Measurements from ENCODE around the gene GNA15. TPM values are rescaled to one million over a fixed set of nuclear protein-coding genes. Genes with fewer than 3 reads are reported as not detected.
"Not testable (repeated sequence)": the region's sequence is repeated elsewhere in the genome, so short reads cannot be mapped to it uniquely, and the experiment has no call there.

GNA15 gene
- total and polyA plus RNA-seq, 12 donors = 0.61 to 16.3 (median 6.8) TPM

- WGBS, 4 donors = 37 to 55% (median 48%) methylated on average over 10 to 28 of the region's 28 CpGs
- intact Hi-C loops (cut with DNase I) = no loop called here
- Histone ChIP-seq H3K27me3 (no peaks in the 10 kb centered on the region), H3K4me1 (replicated peaks in 1 of 2) (peaks cover 35 to 49% of the 10 kb centered on the region in 2 donors), H3K27ac (peak overlapping the region; percentile 46 to 86 (median 59)), H3K4me3 (peak overlapping the region in 1 of 4 donors; percentile 35), H3K9me3 (replicated peaks in 1 of 3) (no peaks in the 10 kb centered on the region), H3K36me3 (replicated peaks in 1 of 2) (peaks cover 0 to 4% of the 10 kb centered on the region in 2 donors)
- TF ChIP-seq, protein P1, sequence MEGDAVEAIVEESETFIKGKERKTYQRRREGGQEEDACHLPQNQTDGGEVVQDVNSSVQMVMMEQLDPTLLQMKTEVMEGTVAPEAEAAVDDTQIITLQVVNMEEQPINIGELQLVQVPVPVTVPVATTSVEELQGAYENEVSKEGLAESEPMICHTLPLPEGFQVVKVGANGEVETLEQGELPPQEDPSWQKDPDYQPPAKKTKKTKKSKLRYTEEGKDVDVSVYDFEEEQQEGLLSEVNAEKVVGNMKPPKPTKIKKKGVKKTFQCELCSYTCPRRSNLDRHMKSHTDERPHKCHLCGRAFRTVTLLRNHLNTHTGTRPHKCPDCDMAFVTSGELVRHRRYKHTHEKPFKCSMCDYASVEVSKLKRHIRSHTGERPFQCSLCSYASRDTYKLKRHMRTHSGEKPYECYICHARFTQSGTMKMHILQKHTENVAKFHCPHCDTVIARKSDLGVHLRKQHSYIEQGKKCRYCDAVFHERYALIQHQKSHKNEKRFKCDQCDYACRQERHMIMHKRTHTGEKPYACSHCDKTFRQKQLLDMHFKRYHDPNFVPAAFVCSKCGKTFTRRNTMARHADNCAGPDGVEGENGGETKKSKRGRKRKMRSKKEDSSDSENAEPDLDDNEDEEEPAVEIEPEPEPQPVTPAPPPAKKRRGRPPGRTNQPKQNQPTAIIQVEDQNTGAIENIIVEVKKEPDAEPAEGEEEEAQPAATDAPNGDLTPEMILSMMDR (IDR thresholded peaks at IDR 0.05) = no peak
- peak in 1 of 2 donors; percentile 48 for TF ChIP-seq POLR2A (IDR thresholded peaks at IDR 0.05)
- DNase-seq = peak; percentile 81 to 91 (median 90)
These were observed 54.1 kb downstream of the GNA15 start for GRCh38 chr19:3189702-3190469.

- no peak for TF ChIP-seq POLR2A (IDR thresholded peaks at IDR 0.05)
- TF ChIP-seq, protein P1 (IDR thresholded peaks at IDR 0.05) = no peak
- DNase-seq = peak in 2 of 7 donors; percentile 41 to 43
- intact Hi-C loops (cut with DNase I) = no loop called here
- Histone ChIP-seq H3K9me3 (replicated peaks in 1 of 3) (no peaks in the 10 kb centered on the region), H3K4me3 (peak overlapping the region in 1 of 4 donors; percentile 35), H3K27ac (peak overlapping the region in 4 of 5 donors; percentile 11 to 86 (median 66)), H3K36me3 (replicated peaks in 1 of 2) (peaks cover 0 to 4% of the 10 kb centered on the region in 2 donors), H3K27me3 (no peaks in the 10 kb centered on the region), H3K4me1 (replicated peaks in 1 of 2) (peaks cover 35 to 49% of the 10 kb centered on the region in 2 donors)
- WGBS, 4 donors = 40 to 71% (median 57%) methylated on average over 16 to 18 of the region's 18 CpGs; no CpG with 5 or more reads in 1 of the 4 donors
These were observed 54.6 kb downstream of the GNA15 start for GRCh38 chr19:3190470-3190770.

DNA sequence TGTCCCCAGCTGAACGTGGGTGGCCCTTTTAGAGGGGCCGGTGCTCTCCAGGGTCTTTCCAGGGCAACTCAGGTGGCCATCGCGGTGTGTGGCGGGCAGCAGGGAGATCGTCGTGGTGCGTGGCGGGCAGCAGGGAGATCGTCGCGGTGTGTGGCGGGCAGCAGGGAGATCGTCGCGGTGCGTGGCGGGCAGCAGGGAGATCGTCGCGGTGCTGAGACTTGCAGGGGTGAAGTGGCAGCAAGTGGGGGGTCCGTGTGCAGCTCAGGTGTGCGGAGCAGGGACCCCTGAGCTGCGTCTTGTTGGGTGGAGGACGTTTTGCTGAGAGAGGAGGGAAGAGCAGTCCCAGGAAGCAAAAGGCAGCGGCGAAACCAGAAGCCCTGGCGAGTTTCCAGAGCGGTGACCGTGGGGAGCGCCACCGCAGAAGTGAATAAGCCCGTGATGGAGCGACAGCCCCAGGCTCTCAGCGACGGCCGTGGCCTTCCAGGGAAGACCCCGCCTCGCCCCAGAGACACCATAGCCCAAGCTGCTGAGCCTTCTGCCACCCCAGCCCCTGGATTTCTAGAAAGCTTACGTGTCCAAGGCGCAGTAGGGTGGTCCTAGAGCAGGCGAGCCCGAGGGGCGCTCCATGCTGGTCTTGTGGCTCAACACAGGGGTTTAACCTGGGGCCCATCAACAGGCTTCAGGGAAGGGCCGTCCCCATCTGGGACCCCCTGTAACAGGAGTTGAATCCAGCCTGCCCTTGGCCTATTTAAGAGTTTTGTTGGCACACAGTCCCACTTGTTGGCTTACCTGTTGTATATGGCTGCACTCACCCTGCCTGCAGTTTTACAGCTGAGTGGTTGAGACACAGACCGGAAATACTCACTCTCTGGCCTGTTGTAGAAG, 55.3 kb downstream of the GNA15 start:
- no peaks in the 10 kb centered on the region for H3K27me3 ChIP-seq
- peaks cover 0 to 7% of the 10 kb centered on the region in 2 donors for H3K36me3 ChIP-seq (replicated peaks in 1 of 2)
- peak; percentile 73 to 83 (median 80) for DNase-seq
- peaks cover 35 to 49% of the 10 kb centered on the region in 2 donors for H3K4me1 ChIP-seq (replicated peaks in 1 of 2)
- peak overlapping the region in 4 of 5 donors; percentile 11 to 86 (median 66) for H3K27ac ChIP-seq
- 43 to 65% (median 60%) methylated on average over 34 to 46 of the region's 46 CpGs for WGBS, 4 donors
- H3K4me3 ChIP-seq = peak overlapping the region in 1 of 4 donors; percentile 35
- peak in 1 of 2 donors; percentile 41 for TF ChIP-seq POLR2A (IDR thresholded peaks at IDR 0.05)
- TF ChIP-seq, protein P1 (IDR thresholded peaks at IDR 0.05) = no peak
- intact Hi-C loops (cut with DNase I) = no loop called here
- no peaks in the 10 kb centered on the region for H3K9me3 ChIP-seq (replicated peaks in 1 of 3)

GRCh38 chr19:3191806-3192104, 55.9 kb downstream of the GNA15 start:
- H3K27me3 ChIP-seq; H3K4me3 ChIP-seq; intact Hi-C loops (cut with DNase I); H3K36me3 ChIP-seq (replicated peaks in 1 of 2); DNase-seq; H3K9me3 ChIP-seq (replicated peaks in 1 of 3): not testable (repeated sequence)
- H3K4me1 ChIP-seq (replicated peaks in 1 of 2) = peaks cover 31 to 45% of the 10 kb centered on the region in 2 donors
- peak overlapping the region in 1 of 5 donors; percentile 86 for H3K27ac ChIP-seq
- 80 to 91% (median 88%) methylated on average over 10 to 12 of the region's 12 CpGs for WGBS, 4 donors

Data from adrenal gland (tissue), 12 donors.